HCT116 (cell line): Measurements from ENCODE around the gene MTMR6.

Experiments
- CTCF ChIP-seq, 3 experiments: fragments of 200-600 bp in 1 of 3; sonication (generic) in 1 of 3; IDR thresholded peaks in 2 of 3; conservative IDR thresholded peaks in 1 of 3; 2 replicates each; pipeline ENCODE4 v1.5.1; 2012 to 2017; ENCODE audit warnings: low read depth in 2 of 3, low read length in 2 of 3, antibody characterized with exemption in 1 of 3, borderline replicate concordance in 1 of 3, control low read depth in 1 of 3, mild to moderate bottlenecking in 1 of 3, mixed read lengths in 1 of 3, mixed run types in 1 of 3, moderate library complexity in 1 of 3; ENCODE audit not compliant: insufficient read depth in 1 of 3
- EGR1 ChIP-seq: IDR thresholded peaks from 2 replicates; pipeline ENCODE4 v1.6.1; 2012; ENCODE audit warnings: low read depth
- EZH2 ChIP-seq: fragments of 200-600 bp; sonication (generic); IDR thresholded peaks from 2 replicates; pipeline ENCODE4 v1.6.1; 2017; ENCODE audit warnings: antibody characterized with exemption, mixed run types
- MAX ChIP-seq: IDR thresholded peaks from 2 replicates; pipeline ENCODE4 v1.6.1; 2012
- POLR2A ChIP-seq: IDR thresholded peaks from 2 replicates; pipeline ENCODE4 v1.7.0; 2011; ENCODE audit warnings: borderline replicate concordance; ENCODE audit not compliant: insufficient read depth, insufficient read length; ENCODE audit errors: extremely low read depth
- POLR2AphosphoS5 ChIP-seq: IDR thresholded peaks from 2 replicates; pipeline ENCODE4 v1.6.1; 2011; ENCODE audit warnings: mild to moderate bottlenecking, low read depth, low read length, moderate library complexity
- SP1 ChIP-seq: IDR thresholded peaks from 2 replicates; pipeline ENCODE4 v1.6.1; 2012; ENCODE audit warnings: low read depth
- TCF7L2 ChIP-seq: IDR thresholded peaks from 2 replicates; pipeline ENCODE4 v1.7.0; 2011; ENCODE audit warnings: borderline replicate concordance, inconsistent platforms; ENCODE audit not compliant: insufficient read depth, insufficient read length; ENCODE audit errors: extremely low read depth

GRCh38 chr13:25232937-25233515 is 54.3 kb downstream of the MTMR6 start:
- TF ChIP-seq EZH2: no peak
- TF ChIP-seq CTCF (IDR thresholded peaks at IDR 0.05 in 2 of 3, conservative IDR thresholded peaks at IDR 0.05 in 1 of 3; ENCODE audit: borderline replicate concordance in 1 of 3, insufficient read depth in 1 of 3, low read depth in 2 of 3, low read length in 2 of 3): peak; percentile 32 to 64 (median 54); a peak in 5 of 6 replicates
- TF ChIP-seq TCF7L2: no peak
- no peak for TF ChIP-seq SP1
- no peak for TF ChIP-seq MAX
- TF ChIP-seq POLR2A: no peak
- no peak for TF ChIP-seq EGR1
- TF ChIP-seq POLR2AphosphoS5: no peak
